ENCODE measurements around the gene GPX5. TPM values are rescaled to one million over a fixed set of nuclear protein-coding genes. Genes with fewer than 3 reads are reported as not detected.

The GPX5 gene
- total RNA-seq, 2 experiments from 2014 or later = not detected

Other genes with a start within 250 kb of the GPX5 start
- 1 to 10 TPM; 1.8 to 2.0 TPM for gene PGBD1, start 244.3 kb upstream of the GPX5 start, total RNA-seq
- 1 to 10 TPM in 1 of 2 experiments, under 1 TPM in 1; 0.88 to 1.0 TPM for gene ZSCAN31, start 189.7 kb upstream of the GPX5 start, total RNA-seq
- 1 to 10 TPM; 5.5 to 6.5 TPM for gene ZKSCAN3, start 175.9 kb upstream of the GPX5 start, total RNA-seq
- 1 to 10 TPM; 4.6 to 4.9 TPM for gene ZSCAN12, start 126.1 kb upstream of the GPX5 start, total RNA-seq
- under 1 TPM; 0.38 to 0.45 TPM for gene ZSCAN23, start 82.4 kb upstream of the GPX5 start, total RNA-seq
- gene GPX6, start 10.1 kb upstream of the GPX5 start, total RNA-seq = not detected